Endothelial cell of umbilical vein (primary cell): ENCODE measurements around the gene SEZ6. TPM values are rescaled to one million over a fixed set of nuclear protein-coding genes. Genes with fewer than 3 reads are reported as not detected.

Experiments used
- BruUV-seq: library from RNA; stranded (reverse); fragments of 400-500 nt; replicated peaks from 2 replicates; lab custom pipeline; 2021; lab: Mats Ljungman, UMichigan
- CTCF ChIA-PET: fragments of 300-600, 350-600 bp; sonication (Branson Sonifier 250); formaldehyde crosslinking; loops from one replicate; lab custom pipeline; 2021; ENCODE audit warnings: antibody characterized with exemption, inconsistent platforms; lab: Charles Lee
- POLR2A ChIA-PET: fragments of 300-600, 350-600 bp; sonication (Branson Sonifier 250); formaldehyde crosslinking; loops from one replicate; lab custom pipeline; 2021; ENCODE audit warnings: antibody characterized with exemption, inconsistent platforms; lab: Charles Lee
- DNase-seq: peaks from one replicate; pipeline ENCODE4 v3.0.0-alpha.2; 2011; ENCODE audit warnings: low read depth, low spot score
- FAIRE-seq: peaks from 2 replicates; lab custom pipeline; 2011; peaks lifted over from hg19 to GRCh38; lab: Jason Lieb, UNC
- H2AFZ ChIP-seq: 2 replicates; pipeline ENCODE4 v1.6.0; 2012; ENCODE audit warnings: low read depth, low read length, control low read depth, inconsistent platforms
- H3K27ac ChIP-seq: 2 replicates; pipeline ENCODE4 v1.5.1; 2011; ENCODE audit warnings: low read depth, mild to moderate bottlenecking, control low read depth, low read length, moderate library complexity; ENCODE audit not compliant: insufficient read depth
- H3K27me3 ChIP-seq, 2 experiments: 2 replicates each; pipeline versions ENCODE4 v1.6.0 to v1.6.1; 2011; ENCODE audit warnings: low read length in 2 of 2, mixed read lengths in 1 of 2; ENCODE audit not compliant: control insufficient read depth in 2 of 2, insufficient read depth in 2 of 2
- H3K36me3 ChIP-seq, 2 experiments: 2 replicates in 1 of 2; 3 replicates in 1 of 2; pipeline ENCODE4 v1.5.1; 2011; ENCODE audit warnings: low read length in 2 of 2, mild to moderate bottlenecking in 1 of 2, moderate library complexity in 1 of 2; ENCODE audit not compliant: control insufficient read depth in 2 of 2, insufficient read depth in 2 of 2; ENCODE audit errors: extremely low read depth in 1 of 2
- H3K4me1 ChIP-seq: 3 replicates; pipeline ENCODE4 v1.5.1; 2011; ENCODE audit warnings: mild to moderate bottlenecking, low read length; ENCODE audit not compliant: control insufficient read depth, insufficient read depth; ENCODE audit errors: extremely low read depth
- H3K4me2 ChIP-seq: 2 replicates; pipeline ENCODE4 v1.6.1; 2011; ENCODE audit warnings: low read length, control low read depth, mixed read lengths; ENCODE audit not compliant: insufficient read depth
- H3K4me3 ChIP-seq, 3 experiments: fragments of 200-600 bp in 1 of 3; sonication (generic), shearing (Covaris generic) in 1 of 3; replicated peaks in 1 of 3; 2 replicates each; pipeline ENCODE4 v1.5.1; 2011 to 2016; ENCODE audit warnings: control low read depth in 3 of 3, low read length in 3 of 3, mild to moderate bottlenecking in 2 of 3, inconsistent platforms in 1 of 3, low read depth in 1 of 3, moderate library complexity in 1 of 3; ENCODE audit not compliant: insufficient read depth in 1 of 3
- H3K79me2 ChIP-seq: 2 replicates; pipeline ENCODE4 v1.6.0; 2012; ENCODE audit warnings: low read length, inconsistent platforms; ENCODE audit not compliant: control insufficient read depth, insufficient read depth
- H3K9ac ChIP-seq: replicated peaks from 2 replicates; pipeline ENCODE3; 2011; ENCODE audit warnings: low read length, control low read depth; ENCODE audit not compliant: insufficient read depth; ENCODE audit errors: extremely low read depth
- H3K9me1 ChIP-seq: replicated peaks from 3 replicates; pipeline ENCODE4 v1.6.0; 2011; ENCODE audit warnings: mild to moderate bottlenecking, low read length; ENCODE audit not compliant: control insufficient read depth, insufficient read depth; ENCODE audit errors: extremely low read depth
- H3K9me3 ChIP-seq: replicated peaks from 2 replicates; pipeline ENCODE4 v1.5.1; 2012; ENCODE audit warnings: low read length, inconsistent platforms; ENCODE audit not compliant: control insufficient read depth, insufficient read depth
- H4K20me1 ChIP-seq: replicated peaks from 2 replicates; pipeline ENCODE3; 2011; ENCODE audit warnings: mild to moderate bottlenecking, low read length; ENCODE audit not compliant: control insufficient read depth, insufficient read depth; ENCODE audit errors: extremely low read depth
- JUN ChIP-seq: IDR thresholded peaks from 2 replicates; pipeline ENCODE4 v1.6.1; 2011; ENCODE audit warnings: borderline replicate concordance, low read depth; ENCODE audit not compliant: insufficient read length, insufficient read depth
- MYC ChIP-seq: IDR thresholded peaks from one replicate; pipeline ENCODE4 v1.6.1; 2011; ENCODE audit warnings: mild to moderate bottlenecking, low read depth, low read length
- POLR2A ChIP-seq: IDR thresholded peaks from 2 replicates; pipeline ENCODE4 v1.6.1; 2012; ENCODE audit warnings: low read depth, mild to moderate bottlenecking, control low read depth, low read length
- POLR2AphosphoS5 ChIP-seq: IDR thresholded peaks from 2 replicates; pipeline ENCODE4 v1.6.1; 2012; ENCODE audit warnings: low read depth, mild to moderate bottlenecking, control low read depth, low read length, moderate library complexity; ENCODE audit not compliant: insufficient read depth
- dilution Hi-C: fragments of 300-500 bp; cut with MboI; formaldehyde crosslinking; loops from one replicate; pipeline ENCODE4 v1.15.0; 2019; ENCODE audit warnings: low sequenced_read_pairs; ENCODE audit not compliant: extremely low pct_ligation_motif_present
- intact Hi-C: fragments of 100-400 bp; cut with micrococcal nuclease; formaldehyde crosslinking; loops from one replicate; pipeline ENCODE4 v1.10.0; 2022
- polyA plus RNA-seq, 4 experiments: library from polyadenylated mRNA; depleted of rRNA in 3 of 4; stranded (reverse) in 3 of 4; unstranded in 1 of 4; fragments of >200 nt; gene quantifications; 2 replicates each; pipeline versions ENCODE4 v1.2.1 to v1.2.3, GENCODE V29; 2011 to 2012; ENCODE audit warnings: missing spikeins in 1 of 4
- total RNA-seq: library from RNA; stranded (reverse); gene quantifications from 2 replicates; pipeline ENCODE4 v1.2.3, GENCODE V29; 2021
- TF ChIP-seq, protein P1 (sequence below): IDR thresholded peaks from 2 replicates; pipeline ENCODE4 v1.6.1; 2011; ENCODE audit not compliant: insufficient read depth, insufficient read length

SEZ6 gene
- total and polyA plus RNA-seq, 2 donors (not counting 3 experiments of a cell fraction or from before 2014, with no cell fraction given): not detected

DNA sequence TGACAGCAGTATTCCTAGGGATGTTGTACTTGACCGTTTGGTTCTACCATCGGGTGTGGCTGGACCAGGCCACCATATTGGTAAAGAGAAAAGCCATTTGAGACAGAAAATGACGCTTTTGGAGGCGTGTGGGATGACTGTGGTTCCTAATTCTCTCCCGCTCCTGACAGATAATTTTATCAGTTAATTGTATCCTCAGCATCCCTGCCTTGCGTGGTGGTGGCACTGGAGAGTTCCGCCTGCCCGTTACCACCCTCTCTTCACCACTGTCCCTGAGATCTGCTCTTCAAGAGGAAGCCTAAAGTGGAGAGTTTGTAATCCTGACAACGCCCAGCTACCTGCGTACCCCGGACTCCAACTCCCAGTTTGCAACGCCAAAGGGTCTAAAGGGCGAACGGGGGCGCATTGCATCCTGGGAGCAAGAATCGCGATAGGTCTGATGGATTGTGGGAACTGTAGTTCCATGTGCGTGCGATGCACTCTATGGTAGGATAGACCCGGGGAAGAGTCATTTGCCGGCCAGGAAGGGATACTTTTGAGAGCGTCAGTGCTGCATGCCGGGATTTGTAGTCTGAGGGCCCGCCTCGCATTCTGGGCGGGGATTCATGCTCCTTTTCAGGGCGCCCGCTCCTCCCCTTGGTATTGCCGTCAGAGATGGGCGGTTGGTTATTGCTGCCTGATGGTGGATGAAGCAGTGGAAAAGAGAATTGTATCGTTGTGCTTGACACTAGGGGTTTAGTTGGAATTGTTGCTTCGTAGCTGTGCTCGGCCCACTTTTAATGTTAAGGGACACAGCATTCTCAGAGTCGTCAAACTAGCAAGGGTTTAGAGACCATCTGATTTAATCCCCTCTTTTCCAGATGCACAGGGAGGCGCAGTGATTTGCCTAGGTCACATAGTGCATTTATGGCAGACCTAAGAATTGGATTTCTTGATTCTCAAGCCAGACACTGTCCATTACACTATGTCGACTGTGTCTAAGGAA, 53.5 kb downstream of the SEZ6 start:
- Histone ChIP-seq H3K9me3 (no peaks in the 10 kb centered on the region), H3K27ac (peak overlapping the region; percentile 80), H3K4me1 (peaks cover 17% of the 10 kb centered on the region), H3K4me3 (peak overlapping the region in 2 of 3 experiments; percentile 65 to 72), H3K9me1 (no peaks in the 10 kb centered on the region), H3K4me2 (peak overlapping the region; percentile 75), H3K27me3 (no peaks in the 10 kb centered on the region), H3K36me3 (no peaks in the 10 kb centered on the region), H3K9ac (peak overlapping the region; percentile 71), H4K20me1 (no peaks in the 10 kb centered on the region), H3K79me2 (peaks cover 30% of the 10 kb centered on the region), H2AFZ (peak overlapping the region; percentile 30)
- POLR2A ChIA-PET: interaction anchor here (0.6 to 1.4 kb wide), 5 partner anchors 205 to 242 kb away, joined by 3 to 11 read pairs (median 5); partner anchors contain the start of genes RPL23A and TLCD1
- intact Hi-C loops (loop anchor here (1.0 to 2.0 kb wide), 3 partner anchors 143 to 233 kb away; partner anchors contain the start of gene RPL23A), dilution Hi-C loops (no loop called here)
- DNase-seq (peak; percentile 100), FAIRE-seq (peak; percentile 100)
- CTCF ChIA-PET: interaction anchor here (0.8 to 7.8 kb wide), 36 partner anchors 12 to 233 kb away, joined by 3 to 249 read pairs (median 7); partner anchors contain the start of genes DHRS13, FAM222B, MYO18A and NEK8
- no peak for TF ChIP-seq JUN
- peak; percentile 57 for TF ChIP-seq POLR2AphosphoS5
- peak; percentile 24 for TF ChIP-seq MYC
- peak; percentile 17 for TF ChIP-seq POLR2A
- TF ChIP-seq, protein P1, sequence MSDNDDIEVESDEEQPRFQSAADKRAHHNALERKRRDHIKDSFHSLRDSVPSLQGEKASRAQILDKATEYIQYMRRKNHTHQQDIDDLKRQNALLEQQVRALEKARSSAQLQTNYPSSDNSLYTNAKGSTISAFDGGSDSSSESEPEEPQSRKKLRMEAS: peak; percentile 78
- TSS peak; percentile 95 for BruUV-seq
